Medulla oblongata (tissue), 1 donor: ENCODE measurements around the gene PCSK4.

Experiments used
- DNase-seq: peaks from one replicate; pipeline ENCODE4 v3.0.0-alpha.2; 2015; ENCODE audit errors: extremely low spot score

The PCSK4 gene

DNA sequence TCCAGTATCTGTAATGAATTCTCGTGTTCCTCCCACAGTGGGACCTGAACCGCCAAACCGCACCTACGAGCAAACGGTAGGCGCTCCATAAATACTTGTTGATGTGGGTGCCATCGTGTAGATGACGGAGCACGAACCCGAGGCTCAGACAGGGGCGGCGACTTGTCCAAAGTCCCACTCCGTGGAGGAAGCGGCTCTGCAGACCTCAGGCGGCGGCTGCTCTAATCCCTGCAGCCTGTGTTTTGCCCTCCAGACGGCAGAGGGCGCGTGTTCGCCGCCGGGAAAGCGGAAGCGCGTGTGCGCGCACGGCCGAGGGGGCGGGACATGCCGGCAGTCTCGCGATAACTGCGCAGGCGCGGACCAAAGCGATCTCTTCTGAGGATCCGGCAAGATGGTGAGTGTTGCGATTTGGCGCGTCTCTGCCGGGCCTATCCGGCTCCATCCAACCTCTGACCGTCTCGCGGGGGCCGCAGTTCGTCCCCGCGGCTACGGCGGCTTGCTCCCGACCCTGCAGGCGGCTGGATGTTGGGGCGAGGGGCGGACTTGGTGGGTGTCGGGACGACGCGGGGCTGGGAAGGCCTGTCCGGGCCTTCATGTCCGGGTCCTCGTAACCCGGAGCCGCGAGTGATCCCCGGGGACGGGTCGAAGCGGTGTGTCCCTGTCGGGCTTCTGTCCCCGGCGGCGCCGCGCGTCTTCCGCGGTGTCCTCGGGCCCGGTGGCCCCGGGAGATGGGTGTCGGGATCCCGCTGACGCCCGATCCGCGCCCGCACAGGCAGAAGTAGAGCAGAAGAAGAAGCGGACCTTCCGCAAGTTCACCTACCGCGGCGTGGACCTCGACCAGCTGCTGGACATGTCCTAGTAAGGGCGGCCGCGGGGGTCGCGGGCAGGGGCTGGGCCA, 51.9 kb downstream of the PCSK4 start, which contains the start of gene RPS15:
RPS15 (plus strand) TSS at position 362 of the 898 bp plus-strand sequence; CDS start at position 392, 30 bp downstream.
- peak; percentile 94 for DNase-seq

- DNase-seq: no peak
Measured at GRCh38 chr19:1437609-1438008, 52.5 kb downstream of the PCSK4 start.

GRCh38 chr19:1435378-1435989, 54.7 kb downstream of the PCSK4 start:
- DNase-seq: no peak

GRCh38 chr19:1434577-1435060, 55.5 kb downstream of the PCSK4 start:
- no peak for DNase-seq

- DNase-seq: no peak
Measured at GRCh38 chr19:1434040-1434366, 56.1 kb downstream of the PCSK4 start.

DNA sequence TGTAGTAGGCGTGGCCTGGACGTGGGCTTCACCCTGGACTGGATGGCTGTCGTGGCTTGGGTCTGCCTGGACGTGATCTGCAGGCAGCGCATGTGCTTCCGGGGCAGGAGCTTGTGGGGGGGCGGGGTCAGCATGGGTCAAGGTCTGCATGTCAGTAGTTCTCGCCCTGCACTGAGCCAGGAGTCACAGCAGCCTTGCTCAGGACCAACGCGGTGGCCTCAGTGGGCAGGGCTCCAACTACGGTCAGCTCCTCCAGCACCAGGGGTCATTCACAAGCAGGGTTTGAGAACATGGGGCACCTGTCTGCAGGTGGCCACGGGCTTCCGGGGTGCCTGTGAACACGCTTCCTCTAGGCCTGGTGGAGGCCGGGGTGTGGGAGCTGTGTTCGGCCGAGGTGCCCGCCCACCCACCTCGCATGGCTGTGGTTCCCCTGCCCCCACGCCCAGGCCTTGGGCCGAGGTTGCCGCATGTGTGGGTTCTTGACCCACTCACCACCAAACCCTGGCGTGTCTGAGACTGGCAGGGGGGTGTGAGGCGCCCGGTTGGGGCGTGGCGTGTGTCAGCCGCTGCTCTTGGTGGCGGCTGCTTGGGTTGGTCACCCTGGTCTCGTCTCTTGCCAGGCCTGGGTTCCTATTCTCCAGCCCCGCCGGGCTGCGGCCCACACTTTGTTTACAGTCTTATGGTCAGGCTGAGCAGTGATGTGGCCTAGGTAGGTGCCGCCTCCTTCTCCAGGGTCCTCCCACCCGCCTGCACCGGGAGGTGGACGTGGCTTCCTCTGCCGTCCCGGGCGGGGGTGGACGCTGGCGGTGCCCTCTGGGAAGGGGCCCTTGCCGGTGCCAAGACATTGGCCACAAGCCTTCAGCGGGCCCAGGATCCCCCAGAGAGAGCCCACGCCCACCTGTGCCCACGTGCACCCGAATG, 56.8 kb downstream of the PCSK4 start:
- no peak for DNase-seq

- no peak for DNase-seq
Measured at GRCh38 chr19:1432507-1432887, 57.7 kb downstream of the PCSK4 start.

DNA sequence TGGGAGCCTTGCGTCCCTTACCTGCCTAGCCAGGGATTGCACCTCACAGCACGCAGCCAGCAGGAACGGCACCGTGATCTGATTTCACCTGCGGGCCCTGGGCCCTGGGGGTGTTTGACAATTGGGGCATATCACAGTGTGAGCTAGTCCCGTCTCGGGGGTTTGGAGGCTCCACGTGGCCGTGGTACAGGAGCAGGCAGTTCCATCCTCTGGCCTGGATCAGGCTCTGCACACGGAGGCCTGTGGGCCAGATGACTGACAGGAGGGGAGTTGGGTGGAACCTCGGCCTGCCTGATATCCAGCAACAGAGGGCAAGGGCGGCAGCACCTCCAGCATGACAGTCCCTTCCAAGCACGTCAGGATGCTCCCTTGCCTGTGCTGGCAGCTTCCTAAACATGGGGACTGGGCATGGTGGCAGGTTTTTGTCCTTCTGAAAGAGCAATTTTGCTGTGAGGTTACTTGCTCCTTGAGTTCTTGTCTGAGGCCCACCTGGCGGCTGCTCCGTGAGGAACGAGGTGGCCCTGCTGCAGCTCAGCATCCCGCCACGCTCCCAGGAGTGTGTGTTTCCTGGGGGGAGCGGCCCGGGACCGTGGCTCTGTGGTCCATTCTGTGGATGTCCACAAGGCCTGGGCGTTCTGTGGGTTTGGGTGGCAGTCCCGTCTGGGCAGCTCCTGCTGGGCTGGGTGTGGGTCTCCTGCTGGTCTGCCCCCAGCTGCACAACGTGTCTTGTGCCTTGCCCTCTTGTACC, 58.2 kb downstream of the PCSK4 start:
- DNase-seq: no peak
